K562 (cell line): ENCODE measurements around the gene GPC3. TPM values are rescaled to one million over a fixed set of nuclear protein-coding genes. Genes with fewer than 3 reads are reported as not detected.

ENCODE experiments used
- ATAC-seq: fragments of 200-7000 bp; cut with Tn5 transposase; 3 replicates; pipeline ENCODE4 v1.9.1; 2020; ENCODE audit warnings: moderate library complexity
- BruUV-seq: library from RNA; stranded (reverse); fragments of 400-500 nt; replicated peaks from 2 replicates; lab custom pipeline; 2021; lab: Mats Ljungman, UMichigan
- CTCF ChIA-PET: fragments of 300-600 bp; formaldehyde crosslinking; extraction: SDS; loops from one replicate; lab custom pipeline; 2021; ENCODE audit warnings: low intra/inter-chr PET ratio; lab: Yijun Ruan, JAX
- POLR2A ChIA-PET: fragments of 300-600, 350-650 bp; sonication (Branson Sonifier 250); formaldehyde crosslinking; extraction: SDS; loops from one replicate; lab custom pipeline; 2021; ENCODE audit warnings: antibody characterized with exemption, inconsistent platforms; lab: Yijun Ruan, JAX
- DNase-seq, 4 experiments: peaks; one replicate each; pipeline versions ENCODE4 v3.0.0 to v3.0.0-alpha.2; 2011 to 2018; ENCODE audit warnings: low spot score in 3 of 4, mixed read lengths in 3 of 4; ENCODE audit errors: extremely low read depth in 1 of 4
- FAIRE-seq: peaks from 2 replicates; lab custom pipeline; 2011; peaks lifted over from hg19 to GRCh38; lab: Jason Lieb, UNC
- H2AFZ ChIP-seq: 2 replicates; pipeline ENCODE4 v1.6.0; 2011; ENCODE audit warnings: low read depth, low read length, control low read depth, inconsistent platforms
- H3K27ac ChIP-seq: fragments of 200-600 bp; 3 replicates; pipeline ENCODE4 v1.8.0; 2011; ENCODE audit warnings: low read depth, mild to moderate bottlenecking, control low read depth, inconsistent platforms, low read length, moderate library complexity, mixed read lengths; ENCODE audit errors: extremely low read depth
- H3K27me3 ChIP-seq, 2 experiments: fragments of 300-600 bp in 1 of 2; 2 replicates in 1 of 2; 3 replicates in 1 of 2; pipeline versions ENCODE4 v1.6.0 to v1.8.0; 2011; ENCODE audit warnings: inconsistent platforms in 2 of 2, low read length in 2 of 2, mild to moderate bottlenecking in 1 of 2, mixed read lengths in 1 of 2, moderate library complexity in 1 of 2; ENCODE audit not compliant: control insufficient read depth in 2 of 2, insufficient read depth in 2 of 2
- H3K36me3 ChIP-seq: fragments of 300-600 bp; 3 replicates; pipeline ENCODE4 v1.8.0; 2011; ENCODE audit warnings: mild to moderate bottlenecking, low read length, inconsistent platforms; ENCODE audit not compliant: control insufficient read depth, insufficient read depth
- H3K4me1 ChIP-seq, 2 experiments: fragments of 200-600 bp in 1 of 2; replicated peaks in 1 of 2; 2 replicates in 1 of 2; 3 replicates in 1 of 2; pipeline versions ENCODE4 v1.5.1 to v1.8.0; 2011; ENCODE audit warnings: inconsistent platforms in 2 of 2, low read length in 2 of 2, mild to moderate bottlenecking in 1 of 2, mixed read lengths in 1 of 2, moderate library complexity in 1 of 2; ENCODE audit not compliant: control insufficient read depth in 2 of 2, insufficient read depth in 2 of 2
- H3K4me2 ChIP-seq: 2 replicates; pipeline ENCODE4 v1.6.1; 2011; ENCODE audit warnings: low read length, control low read depth, inconsistent platforms, mixed read lengths; ENCODE audit not compliant: insufficient read depth
- H3K4me3 ChIP-seq: fragments of 200-600 bp; sonication (generic), shearing (Covaris generic); 2 replicates; pipeline ENCODE4 v1.5.1; 2016; ENCODE audit warnings: control low read depth, inconsistent platforms
- H3K79me2 ChIP-seq: fragments of 200-600 bp; 3 replicates; pipeline ENCODE4 v1.8.0; 2011; ENCODE audit warnings: low read length, inconsistent platforms; ENCODE audit not compliant: control insufficient read depth, insufficient read depth
- H3K9ac ChIP-seq, 2 experiments: 2 replicates each; pipeline versions ENCODE4 v1.6.0 to v1.6.1; 2011; ENCODE audit warnings: low read depth in 2 of 2, low read length in 2 of 2, control low read depth in 1 of 2, inconsistent platforms in 1 of 2, mild to moderate bottlenecking in 1 of 2, mixed read lengths in 1 of 2; ENCODE audit not compliant: insufficient read depth in 1 of 2
- H3K9me1 ChIP-seq: one replicate; pipeline ENCODE4 v1.6.0; 2011; ENCODE audit warnings: inconsistent platforms, mild to moderate bottlenecking, low read length, moderate library complexity; ENCODE audit not compliant: control insufficient read depth, insufficient read depth
- H3K9me3 ChIP-seq: replicated peaks from 2 replicates; pipeline ENCODE4 v1.5.1; 2011; ENCODE audit warnings: low read depth, low read length, inconsistent platforms; ENCODE audit not compliant: control insufficient read depth, insufficient read depth
- H4K20me1 ChIP-seq: replicated peaks from 2 replicates; pipeline ENCODE4 v1.6.1; 2011; ENCODE audit warnings: low read length, inconsistent platforms, mixed read lengths; ENCODE audit not compliant: control insufficient read depth, insufficient read depth
- HDAC2 ChIP-seq: fragments of 450-650 bp; IDR thresholded peaks from 2 replicates; pipeline ENCODE4 v1.6.1; 2016; ENCODE audit warnings: mild to moderate bottlenecking
- JUND ChIP-seq, 2 experiments: IDR thresholded peaks; 2 replicates in 1 of 2; 3 replicates in 1 of 2; pipeline ENCODE4 v1.6.1; 2011; ENCODE audit warnings: borderline replicate concordance in 2 of 2, low read depth in 2 of 2, low read length in 2 of 2, improper control_type of control experiment in 1 of 2, missing biosample characterization in 1 of 2, missing genetic modification characterization in 1 of 2, missing genetic modification reagents in 1 of 2
- KAT7 ChIP-seq: sonication (generic); formaldehyde crosslinking; IDR thresholded peaks from 2 replicates; pipeline ENCODE4 v1.8.0; 2022; ENCODE audit warnings: missing genetic modification reagents, mild to moderate bottlenecking, borderline replicate concordance
- PHF21A ChIP-seq: fragments of 450-650 bp; IDR thresholded peaks from 2 replicates; pipeline ENCODE4 v1.6.1; 2017; ENCODE audit warnings: low read depth, borderline replicate concordance
- POLR2AphosphoS5 ChIP-seq: IDR thresholded peaks from 2 replicates; pipeline ENCODE4 v1.6.1; 2011; ENCODE audit warnings: mild to moderate bottlenecking, low read depth, low read length, moderate library complexity; ENCODE audit not compliant: control insufficient read depth, insufficient read depth
- PYGO2 ChIP-seq: fragments of 450-650 bp; IDR thresholded peaks from 2 replicates; pipeline ENCODE4 v1.6.1; 2016; ENCODE audit warnings: mild to moderate bottlenecking, missing genetic modification characterization, moderate library complexity, missing compliant biosample characterization
- SAFB ChIP-seq: fragments of 200-400 bp; formaldehyde crosslinking; IDR thresholded peaks from 2 replicates; pipeline ENCODE4 v1.6.1; 2017; ENCODE audit warnings: low read depth, low read length, borderline replicate concordance
- ZNF436 ChIP-seq: fragments of 250-450, 450-650 bp; sonication (Bioruptor Pico); formaldehyde crosslinking; IDR thresholded peaks from 2 replicates; pipeline ENCODE4 v1.7.0; 2020; ENCODE audit warnings: mild to moderate bottlenecking
- WGBS: fragments of 100-300 bp; shearing (Covaris generic); methylation state at CpG from one replicate; pipeline ENCODE4 v1.1.6; 2016; ENCODE audit warnings: low coverage, mixed read lengths; ENCODE audit not compliant: insufficient coverage; ENCODE audit errors: missing lambda C conversion rate; 5-methylcytosine and 5-hydroxymethylcytosine counted together
- in situ Hi-C: fragments of 300-500 bp; cut with MboI; formaldehyde crosslinking; loops from 4 replicates; pipeline ENCODE4 v1.15.0; 2018; ENCODE audit warnings: inconsistent platforms, mixed read lengths
- intact Hi-C: fragments of 100-400 bp; cut with micrococcal nuclease; formaldehyde crosslinking; loops from 2 replicates; pipeline ENCODE4 v1.14.2; 2022
- polyA plus RNA-seq, 8 experiments: library from polyadenylated mRNA; depleted of rRNA in 4 of 8; stranded (reverse) in 5 of 8; unstranded in 3 of 8; fragments of >200 nt; fragmentation: Nextera tagmentation in 2 of 8; fragmentation: Illumina TruSeq in 1 of 8; extraction: Ambion mirVana in 2 of 8; extraction: Trizol in 1 of 8; gene quantifications; 2 replicates each; pipeline versions ENCODE4 v1.2.1 to v1.2.3, GENCODE V29; 2011 to 2014; ENCODE audit warnings: inconsistent platforms in 1 of 8, missing spikeins in 1 of 8
- total RNA-seq, 7 experiments: library from RNA; depleted of rRNA in 6 of 7; stranded (reverse); fragments of >200 nt in 6 of 7; fragmentation: Illumina TruSeq in 2 of 7; extraction: Trizol in 2 of 7; gene quantifications; 2 replicates each; pipeline versions ENCODE4 v1.2.1 to v1.2.3, GENCODE V29; 2011 to 2021; ENCODE audit warnings: low replicate concordance in 1 of 7
- TF ChIP-seq, protein P1 (sequence below): fragments of 250-450 bp; sonication (Bioruptor Pico); IDR thresholded peaks from 2 replicates; pipeline ENCODE4 v1.8.0; 2022; ENCODE audit warnings: inconsistent platforms

The GPC3 gene
- total and polyA plus RNA-seq, 9 of the 15 experiments (the other 6 are each of a cell fraction or from before 2014, with no cell fraction given): 0.42 TPM; not detected in 8

GRCh38 chrX:133961046-133961445 lies 24.3 kb downstream of the GPC3 start:
- TF ChIP-seq KAT7 (CRISPR knock-in tag) (no peak), POLR2AphosphoS5 (no peak), SAFB (no peak), PYGO2 (tag) (no peak), PHF21A (no peak), JUND (IDR thresholded peaks at IDR 0.05; ENCODE audit: borderline replicate concordance, low read depth, low read length) (no peak), JUND (tag; IDR thresholded peaks at IDR 0.05; ENCODE audit: borderline replicate concordance, low read depth, low read length) (no peak), ZNF436 (CRISPR knock-in tag) (no peak), HDAC2 (no peak)
- TF ChIP-seq, protein P1, sequence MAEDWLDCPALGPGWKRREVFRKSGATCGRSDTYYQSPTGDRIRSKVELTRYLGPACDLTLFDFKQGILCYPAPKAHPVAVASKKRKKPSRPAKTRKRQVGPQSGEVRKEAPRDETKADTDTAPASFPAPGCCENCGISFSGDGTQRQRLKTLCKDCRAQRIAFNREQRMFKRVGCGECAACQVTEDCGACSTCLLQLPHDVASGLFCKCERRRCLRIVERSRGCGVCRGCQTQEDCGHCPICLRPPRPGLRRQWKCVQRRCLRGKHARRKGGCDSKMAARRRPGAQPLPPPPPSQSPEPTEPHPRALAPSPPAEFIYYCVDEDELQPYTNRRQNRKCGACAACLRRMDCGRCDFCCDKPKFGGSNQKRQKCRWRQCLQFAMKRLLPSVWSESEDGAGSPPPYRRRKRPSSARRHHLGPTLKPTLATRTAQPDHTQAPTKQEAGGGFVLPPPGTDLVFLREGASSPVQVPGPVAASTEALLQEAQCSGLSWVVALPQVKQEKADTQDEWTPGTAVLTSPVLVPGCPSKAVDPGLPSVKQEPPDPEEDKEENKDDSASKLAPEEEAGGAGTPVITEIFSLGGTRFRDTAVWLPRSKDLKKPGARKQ (CRISPR knock-in tag): no peak
- intact Hi-C loops (no loop called here), in situ Hi-C loops (no loop called here)
- no peak for ATAC-seq
- Histone ChIP-seq H3K9me3 (no peaks in the 10 kb centered on the region), H3K36me3 (no peaks in the 10 kb centered on the region), H4K20me1 (no peaks in the 10 kb centered on the region), H3K79me2 (no peaks in the 10 kb centered on the region), H3K27ac (no peak overlapping the region), H3K27me3 (no peaks in the 10 kb centered on the region), H3K9ac (no peak overlapping the region), H3K4me3 (no peak overlapping the region), H2AFZ (no peak overlapping the region), H3K9me1 (no peaks in the 10 kb centered on the region), H3K4me2 (no peak overlapping the region), H3K4me1 (no peaks in the 10 kb centered on the region)
- no TSS peak for BruUV-seq
- no peak for FAIRE-seq
- no peak for DNase-seq
- WGBS: 0% methylated on average over 6 of the region's 6 CpGs
- ChIA-PET POLR2A (no interaction called here), CTCF (no interaction called here)
